RCC 7860 (cell line): ENCODE data around the gene COL18A1.

ENCODE experiments used
- DNase-seq: peaks from one replicate; pipeline ENCODE4 v3.0.0-alpha.2; 2015; ENCODE audit warnings: low spot score
- FAIRE-seq: peaks from 2 replicates; lab custom pipeline; 2012; peaks lifted over from hg19 to GRCh38; lab: Jason Lieb, UNC

COL18A1 gene

DNA sequence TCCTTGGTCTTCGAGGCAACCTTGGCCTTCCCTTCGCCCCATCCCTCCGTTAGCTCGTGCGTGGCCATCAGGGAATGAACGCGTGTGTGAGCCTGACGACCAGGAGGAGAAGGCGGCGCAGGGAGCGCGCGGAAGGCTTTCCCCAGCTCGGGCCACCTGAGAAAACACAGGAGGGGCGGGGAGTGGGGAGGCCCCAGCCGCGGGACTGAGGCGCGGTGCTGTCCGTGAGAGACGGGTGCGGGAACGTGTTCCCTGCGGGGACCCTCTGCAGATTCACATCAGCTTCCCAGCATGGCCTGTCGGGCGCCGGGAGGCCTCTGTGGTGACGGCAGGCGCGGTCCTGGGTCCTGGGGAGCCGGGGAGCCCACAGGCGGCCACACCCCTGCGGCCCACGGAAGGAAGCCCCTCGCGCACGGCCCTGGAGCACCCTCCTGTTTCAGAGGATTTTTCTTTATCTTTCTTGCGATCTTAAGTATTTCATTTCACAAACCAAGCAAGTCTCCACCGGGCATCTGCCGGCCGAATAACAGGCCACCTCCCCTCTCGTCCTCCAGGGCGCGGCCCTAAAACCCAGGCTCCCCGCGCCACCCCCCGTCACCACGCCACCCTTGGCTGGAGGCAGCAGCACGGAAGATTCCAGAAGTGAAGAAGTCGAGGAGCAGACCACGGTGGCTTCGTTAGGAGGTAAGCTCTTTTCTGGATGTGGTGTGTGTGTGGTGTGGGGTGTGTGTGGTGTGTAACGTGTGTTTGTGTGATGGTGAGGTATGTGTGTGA is 71.0 kb downstream of the COL18A1 start:
- DNase-seq (no peak), FAIRE-seq (no peak)

DNA sequence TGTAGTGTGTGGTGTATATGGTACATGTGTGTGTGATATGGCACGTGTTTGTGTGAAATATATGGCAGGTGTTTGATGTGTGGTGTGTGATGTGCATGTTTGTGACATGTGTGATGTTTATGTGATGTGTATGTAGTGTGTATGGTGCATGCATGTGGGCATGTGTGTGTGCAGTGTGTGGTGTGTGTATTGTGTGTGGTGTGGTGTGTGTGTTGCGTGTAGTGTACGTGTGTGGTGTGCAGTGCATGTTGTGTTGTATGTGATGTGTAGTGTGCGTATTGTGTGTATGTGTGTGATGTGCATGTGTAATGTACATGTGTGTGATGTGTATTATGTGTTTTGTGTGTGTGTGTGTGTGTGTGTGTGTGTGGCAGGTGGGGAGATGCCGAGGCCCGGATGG is 71.6 kb downstream of the COL18A1 start:
- no peak for FAIRE-seq

DNA sequence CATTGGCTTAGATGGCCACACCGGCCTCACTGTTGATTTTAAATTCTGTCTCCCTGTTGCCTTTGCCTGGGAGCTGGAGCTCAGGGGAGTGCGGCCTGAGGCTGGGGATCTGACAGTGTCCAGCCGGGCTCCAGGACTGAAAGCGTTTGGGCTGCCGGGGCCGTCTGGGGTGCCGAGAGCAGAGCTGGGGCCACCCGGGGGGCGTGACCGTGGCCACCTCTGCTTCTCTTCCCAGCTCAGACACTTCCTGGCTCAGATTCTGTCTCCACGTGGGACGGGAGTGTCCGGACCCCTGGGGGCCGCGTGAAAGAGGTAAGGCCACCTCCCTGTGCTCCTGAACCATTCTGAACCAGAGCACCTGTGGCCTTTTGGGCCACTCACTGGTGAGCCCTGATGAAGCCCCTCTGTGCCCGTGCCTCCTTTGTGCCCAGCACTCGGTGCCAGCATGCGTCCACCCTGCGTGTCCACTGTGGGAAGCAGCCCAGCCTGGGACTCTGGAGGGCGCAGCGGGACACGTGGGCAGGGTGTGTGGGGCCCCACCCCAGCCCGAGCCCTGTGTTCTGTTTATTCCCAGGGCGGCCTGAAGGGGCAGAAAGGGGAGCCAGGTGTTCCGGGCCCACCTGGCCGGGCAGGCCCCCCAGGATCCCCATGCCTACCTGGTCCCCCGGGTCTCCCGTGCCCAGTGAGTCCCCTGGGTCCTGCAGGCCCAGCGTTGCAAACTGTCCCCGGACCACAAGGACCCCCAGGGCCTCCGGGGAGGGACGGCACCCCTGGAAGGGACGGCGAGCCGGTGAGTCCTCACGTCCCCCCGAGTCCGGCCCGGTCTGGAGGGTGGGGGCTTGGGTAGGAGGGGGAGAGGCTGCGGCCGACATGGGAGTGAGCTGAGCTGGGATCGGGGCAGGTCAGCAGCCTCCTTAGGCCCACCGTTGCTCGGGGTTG is 72.5 kb downstream of the COL18A1 start:
- DNase-seq (no peak), FAIRE-seq (no peak)

More for the DNA sequence above, 71.6 kb downstream of the COL18A1 start:
- DNase-seq: no peak

DNA sequence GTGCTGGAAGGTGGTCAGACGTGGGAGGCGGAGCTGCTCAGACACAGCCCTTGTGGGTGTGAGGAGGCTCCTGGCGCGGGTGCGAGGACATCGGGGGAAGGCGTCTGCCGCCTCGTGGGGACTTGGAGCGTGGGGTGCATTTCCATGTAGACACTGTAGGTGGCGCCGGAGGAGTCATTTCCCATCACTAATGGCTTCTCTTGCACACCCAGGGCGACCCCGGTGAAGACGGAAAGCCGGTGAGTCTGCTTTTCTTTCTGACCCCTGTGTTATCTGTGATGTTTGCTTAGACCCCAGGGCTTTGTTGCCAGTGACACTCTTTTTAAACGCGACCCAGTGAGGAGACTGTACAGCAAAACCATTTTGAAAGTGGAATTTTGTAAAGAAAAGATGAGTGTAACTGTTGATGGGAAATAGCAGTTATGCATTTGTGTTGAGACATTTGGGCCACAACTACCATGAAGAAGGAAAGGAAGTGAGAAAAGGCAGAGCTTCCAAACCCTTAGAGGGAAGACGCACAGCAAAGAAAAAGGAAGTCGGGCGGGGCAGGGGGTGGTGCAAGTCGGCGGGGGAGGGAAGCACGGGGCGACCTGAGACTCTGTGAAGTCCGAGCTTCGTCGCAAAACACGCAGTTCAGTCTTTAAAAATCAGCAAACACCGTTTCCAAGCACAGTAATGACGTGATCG is 73.3 kb downstream of the COL18A1 start:
- no peak for DNase-seq
- no peak for FAIRE-seq

- DNase-seq (no peak), FAIRE-seq (no peak)
Measured at GRCh38 chr21:45478816-45479669, 74.1 kb downstream of the COL18A1 start.

DNA sequence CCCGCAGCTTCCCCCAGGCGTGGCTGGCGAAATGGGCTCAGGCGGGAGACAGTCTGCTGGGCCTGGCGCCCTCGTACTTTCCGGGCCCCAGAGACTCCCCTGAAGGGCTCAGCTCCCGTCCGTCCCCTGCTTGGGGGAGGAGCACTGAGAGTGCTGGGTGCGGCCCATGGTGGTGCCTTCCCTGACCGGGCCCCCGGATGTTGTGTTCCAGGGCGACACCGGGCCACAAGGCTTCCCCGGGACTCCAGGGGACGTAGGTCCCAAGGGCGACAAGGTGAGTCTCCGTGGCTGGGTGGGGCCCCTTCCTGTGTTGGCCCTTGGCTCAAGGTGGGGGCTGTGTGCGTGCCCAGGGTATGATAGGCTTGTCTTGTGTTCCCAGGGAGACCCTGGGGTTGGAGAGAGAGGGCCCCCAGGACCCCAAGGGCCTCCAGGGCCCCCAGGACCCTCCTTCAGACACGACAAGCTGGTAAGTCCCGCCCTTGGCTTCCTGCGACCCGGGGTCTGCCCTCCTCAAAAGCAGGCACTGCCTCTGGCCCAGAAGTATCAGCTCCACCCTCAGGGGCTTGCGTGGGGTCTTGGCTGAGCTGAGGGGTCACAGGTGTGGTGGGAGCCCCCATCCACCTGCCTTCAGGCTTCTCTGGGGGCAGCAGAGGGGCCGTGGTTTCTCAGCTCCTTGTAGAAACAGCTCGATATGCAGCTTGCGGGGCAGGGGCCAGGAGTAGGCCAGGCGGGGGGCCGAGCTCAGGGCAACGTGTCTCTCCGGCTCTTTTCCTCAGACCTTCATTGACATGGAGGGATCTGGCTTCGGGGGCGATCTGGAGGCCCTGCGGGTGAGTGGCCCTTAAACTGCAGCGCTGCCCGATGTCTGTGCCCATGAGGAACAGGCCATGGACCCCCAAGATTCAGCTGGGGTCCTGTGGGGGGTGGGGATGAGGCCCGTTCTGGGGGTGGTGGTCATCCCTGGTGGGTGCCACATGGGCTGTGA is 75.0 kb downstream of the COL18A1 start:
- FAIRE-seq: no peak
- no peak for DNase-seq

DNA sequence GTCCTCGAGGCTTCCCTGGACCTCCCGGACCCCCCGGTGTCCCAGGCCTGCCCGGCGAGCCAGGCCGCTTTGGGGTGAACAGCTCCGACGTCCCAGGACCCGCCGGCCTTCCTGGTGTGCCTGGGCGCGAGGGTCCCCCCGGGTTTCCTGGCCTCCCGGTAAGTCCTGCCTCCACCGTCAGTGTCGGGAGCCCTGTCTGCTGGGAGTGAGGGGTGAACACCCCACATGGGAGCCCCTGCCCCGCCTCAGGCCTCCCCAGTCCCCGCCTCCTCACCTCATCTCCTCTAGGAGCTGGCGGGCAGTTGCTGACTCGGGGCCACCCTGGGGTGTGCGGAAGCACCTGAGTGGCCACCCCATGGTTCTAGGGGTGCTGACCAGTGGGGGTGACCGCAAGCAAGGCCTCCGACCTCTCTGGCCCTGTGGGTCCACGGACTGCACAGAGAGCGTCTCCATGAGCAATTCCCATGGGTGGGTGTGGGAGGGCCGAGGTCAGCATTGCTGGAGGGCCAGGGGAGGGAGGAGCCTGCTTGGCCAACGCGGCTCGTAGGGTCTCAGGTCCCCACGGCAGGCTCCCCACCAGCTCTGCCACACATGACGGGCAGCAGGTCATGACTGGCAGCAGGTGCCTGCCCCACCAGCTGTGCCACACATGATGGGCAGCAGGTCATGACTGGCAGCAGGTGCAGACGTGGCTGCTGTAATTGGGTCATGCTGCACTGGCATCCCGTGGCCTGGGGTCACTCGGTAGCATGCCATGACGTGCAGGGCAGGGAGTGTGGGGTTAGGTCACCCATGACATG is 75.9 kb downstream of the COL18A1 start:
- FAIRE-seq (no peak), DNase-seq (no peak)

DNA sequence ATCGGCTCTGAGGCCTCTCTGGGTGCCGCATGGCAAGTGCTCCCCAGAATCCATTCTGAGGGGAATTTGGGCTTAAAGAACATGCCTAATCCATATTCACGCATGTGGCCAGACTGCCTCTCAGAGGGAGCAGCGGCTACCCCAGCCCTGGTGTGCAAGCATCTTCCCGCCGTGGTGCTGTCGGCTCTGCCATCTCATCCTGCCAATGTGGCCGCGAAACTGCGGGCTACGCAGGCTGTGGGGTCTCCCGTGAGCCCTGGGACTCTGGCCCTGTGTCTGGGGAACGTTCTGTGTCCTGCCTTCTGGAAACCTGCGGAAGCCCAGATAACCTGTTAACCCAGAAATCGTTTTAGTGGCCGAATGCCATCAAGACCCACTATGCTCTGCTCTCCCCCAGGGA is 76.6 kb downstream of the COL18A1 start:
- FAIRE-seq: no peak
- no peak for DNase-seq

DNA sequence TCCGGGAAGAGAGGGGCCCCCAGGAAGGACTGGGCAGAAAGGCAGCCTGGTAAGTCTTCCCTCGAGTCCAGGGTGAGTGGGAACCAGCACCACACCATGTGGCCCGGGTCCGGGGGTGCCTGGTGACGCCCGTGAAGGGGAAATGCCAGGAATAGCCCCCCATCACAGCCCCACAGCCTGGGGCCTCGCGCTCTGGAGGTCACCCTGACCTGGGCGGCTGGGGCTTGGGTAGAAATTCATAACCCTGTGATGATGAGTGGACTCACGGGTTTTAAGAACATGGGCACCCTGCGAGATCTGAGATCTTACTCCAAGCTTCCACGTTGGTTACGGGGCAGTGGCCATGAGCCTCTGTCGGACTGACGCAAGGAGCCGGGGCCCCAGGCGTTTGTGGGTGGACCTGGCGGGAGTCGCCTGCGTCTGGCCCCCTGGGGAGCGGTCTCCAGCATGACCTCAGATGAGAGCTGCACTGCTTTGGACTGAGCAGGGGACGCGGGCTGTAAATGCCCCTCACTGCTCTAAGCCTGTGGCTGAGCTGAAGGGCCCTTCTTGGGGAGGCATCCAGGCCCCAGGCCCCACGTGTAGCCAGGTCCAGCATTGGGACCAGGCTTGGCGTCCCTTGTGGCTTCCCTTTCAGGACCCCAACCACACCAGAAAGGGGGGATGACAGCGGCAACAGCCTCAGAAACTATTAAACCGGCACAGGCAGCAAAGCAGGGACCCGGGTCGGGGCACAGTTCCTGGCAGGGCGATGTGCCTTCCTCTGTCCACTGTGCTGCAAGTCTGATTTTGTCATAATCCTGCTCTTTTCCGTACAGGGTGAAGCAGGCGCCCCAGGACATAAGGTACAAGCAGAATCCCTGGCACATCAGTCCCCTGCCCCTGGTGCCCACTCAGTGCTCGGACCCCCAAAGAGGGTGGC is 77.3 kb downstream of the COL18A1 start:
- no peak for DNase-seq
- no peak for FAIRE-seq

- no peak for FAIRE-seq
- no peak for DNase-seq
Measured at GRCh38 chr21:45482899-45483821, 78.2 kb downstream of the COL18A1 start.

- DNase-seq: no peak
- no peak for FAIRE-seq
Measured at GRCh38 chr21:45484318-45484717, 79.4 kb downstream of the COL18A1 start.

- FAIRE-seq (no peak), DNase-seq (no peak)
Measured at GRCh38 chr21:45485686-45486442, 80.9 kb downstream of the COL18A1 start.

DNA sequence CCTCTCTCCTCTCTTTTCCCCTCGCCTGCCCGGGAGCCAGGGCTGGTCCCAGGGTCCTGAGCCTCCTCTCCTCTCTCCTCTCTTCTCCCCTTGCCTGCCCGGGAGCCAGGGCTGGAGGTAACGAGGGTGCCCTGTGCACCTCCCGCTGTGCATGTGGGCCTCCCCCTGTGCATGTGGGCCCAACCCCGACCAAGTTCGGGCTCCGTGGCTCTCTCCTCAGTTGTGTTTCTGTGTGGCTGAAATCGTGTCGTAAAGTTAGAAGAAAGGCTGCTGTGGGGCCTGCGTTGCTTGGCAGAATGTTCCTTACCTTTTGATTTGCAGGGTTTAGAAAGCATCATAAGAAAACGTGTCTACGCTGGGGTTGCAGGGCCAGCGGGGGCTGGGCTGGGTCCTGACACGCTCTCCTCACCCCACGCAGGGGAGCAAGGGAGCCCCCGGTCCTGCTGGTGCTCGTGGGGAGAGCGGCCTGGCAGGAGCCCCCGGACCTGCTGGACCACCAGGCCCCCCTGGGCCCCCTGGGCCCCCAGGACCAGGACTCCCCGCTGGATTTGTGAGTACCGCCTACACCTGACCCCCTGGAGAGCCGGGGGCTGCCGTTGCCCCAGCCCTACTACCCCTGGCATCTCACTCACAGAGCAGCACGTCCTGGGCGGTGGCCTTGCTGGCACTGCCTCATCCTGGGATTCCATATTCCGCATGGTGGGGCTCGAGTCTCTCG is 81.6 kb downstream of the COL18A1 start:
- no peak for FAIRE-seq
- no peak for DNase-seq

GRCh38 chr21:45487161-45487806 is 82.3 kb downstream of the COL18A1 start:
- DNase-seq (no peak), FAIRE-seq (no peak)
